H1 (cell line): ENCODE measurements around the gene CABP4. TPM values are rescaled to one million over a fixed set of nuclear protein-coding genes. Genes with fewer than 3 reads are reported as not detected.

Experiments
- BRCA1 ChIP-seq: IDR thresholded peaks from 2 replicates; pipeline ENCODE4 v1.6.1; 2012; ENCODE audit warnings: low read depth, low read length, improper control_type of control experiment
- CBX5 ChIP-seq: fragments of 300-800, 300-1000 bp; sonication (generic); IDR thresholded peaks from 2 replicates; pipeline ENCODE4 v1.7.1; 2016; ENCODE audit warnings: antibody characterized with exemption, low read length, low read depth
- CHD2 ChIP-seq: IDR thresholded peaks from 2 replicates; pipeline ENCODE4 v1.6.1; 2012; ENCODE audit warnings: low read length, improper control_type of control experiment
- CTBP2 ChIP-seq: IDR thresholded peaks from 2 replicates; pipeline ENCODE4 v1.7.0; 2011; ENCODE audit warnings: borderline replicate concordance, mild to moderate bottlenecking, moderate library complexity, mixed read lengths, low read length; ENCODE audit not compliant: insufficient read depth, insufficient read length
- EP300 ChIP-seq, 2 experiments: IDR thresholded peaks; 1 replicate in 1 of 2; 2 replicates in 1 of 2; pipeline ENCODE4 v1.6.1; 2011 to 2012; ENCODE audit warnings: low read depth in 2 of 2, low read length in 2 of 2, mild to moderate bottlenecking in 2 of 2, borderline replicate concordance in 1 of 2, inconsistent platforms in 1 of 2, moderate library complexity in 1 of 2
- KDM1A ChIP-seq: fragments of 200-600, 300-600 bp; sonication (generic); IDR thresholded peaks from 2 replicates; pipeline ENCODE4 v1.7.1; 2016; ENCODE audit warnings: mild to moderate bottlenecking, low read length, borderline replicate concordance
- SRF ChIP-seq: IDR thresholded peaks from 2 replicates; pipeline ENCODE4 v1.6.1; 2011; ENCODE audit warnings: mild to moderate bottlenecking, low read depth, low read length, moderate library complexity
- TAF1 ChIP-seq: IDR thresholded peaks from 2 replicates; pipeline ENCODE4 v1.6.1; 2011; ENCODE audit warnings: mild to moderate bottlenecking, low read depth, low read length
- TAF7 ChIP-seq: optimal IDR thresholded peaks from 2 replicates; pipeline ENCODE3; 2011; ENCODE audit warnings: low read depth, mild to moderate bottlenecking, inconsistent platforms, low read length, moderate library complexity, borderline replicate concordance
- TCF12 ChIP-seq: IDR thresholded peaks from 2 replicates; pipeline ENCODE4 v1.6.1; 2011; ENCODE audit warnings: low read depth, mild to moderate bottlenecking, low read length
- polyA plus RNA-seq, 7 experiments: library from polyadenylated mRNA; depleted of rRNA in 3 of 7; stranded (reverse) in 5 of 7; unstranded in 2 of 7; fragments of >200 nt in 5 of 7; fragments of 200-250 nt in 2 of 7; gene quantifications; 1 replicate in 5 of 7; 2 replicates in 1 of 7; 4 replicates in 1 of 7; pipeline versions ENCODE4 v1.2.1 to v1.2.3, GENCODE V29; 2011 to 2013; ENCODE audit warnings: missing spikeins in 2 of 7, mixed read lengths in 2 of 7
- total RNA-seq: library from RNA; stranded (reverse); fragmentation: NEBNext Ultra II Directional; extraction: Animal tissue kit (Norgen Biotek cat#: 25700); gene quantifications from 2 replicates; pipeline ENCODE4 v1.2.1, GENCODE V29; 2021
- TF ChIP-seq, protein P1 (sequence below): fragments of 300-600 bp; sonication (generic); IDR thresholded peaks from 2 replicates; pipeline ENCODE4 v1.7.1; 2012; ENCODE audit warnings: low read length, moderate library complexity, mild to moderate bottlenecking, inconsistent platforms; ENCODE audit not compliant: insufficient replicate concordance

The CABP4 gene
- total and polyA plus RNA-seq, 2 of the 8 experiments (the other 6 are each of a cell fraction or from before 2014, with no cell fraction given), result not detected

DNA sequence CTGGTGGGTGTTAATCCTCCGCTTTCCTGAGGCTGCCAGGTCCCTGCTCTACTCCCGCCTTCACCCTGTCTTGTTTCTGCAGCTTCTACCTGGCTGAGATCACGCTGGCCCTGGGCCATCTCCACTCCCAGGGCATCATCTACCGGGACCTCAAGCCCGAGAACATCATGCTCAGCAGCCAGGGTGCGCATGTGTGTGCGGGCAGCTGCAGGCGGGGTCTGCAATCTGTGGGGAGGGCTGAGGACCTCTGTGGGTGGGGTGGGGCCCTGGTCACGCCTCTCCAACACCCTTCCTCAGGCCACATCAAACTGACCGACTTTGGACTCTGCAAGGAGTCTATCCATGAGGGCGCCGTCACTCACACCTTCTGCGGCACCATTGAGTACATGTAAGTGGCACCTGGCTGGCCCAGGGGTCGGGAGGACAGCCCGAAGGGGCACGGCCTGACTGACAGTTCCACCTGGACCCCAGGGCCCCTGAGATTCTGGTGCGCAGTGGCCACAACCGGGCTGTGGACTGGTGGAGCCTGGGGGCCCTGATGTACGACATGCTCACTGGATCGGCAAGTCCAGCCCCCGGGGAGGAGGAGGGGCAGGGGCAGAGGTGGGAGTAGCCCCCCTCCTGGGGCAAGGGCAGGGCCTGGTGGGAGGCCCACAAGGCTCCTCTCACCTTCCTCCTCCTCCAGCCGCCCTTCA is 22.4 kb upstream of the CABP4 start (continued):
- TF ChIP-seq, protein P1, sequence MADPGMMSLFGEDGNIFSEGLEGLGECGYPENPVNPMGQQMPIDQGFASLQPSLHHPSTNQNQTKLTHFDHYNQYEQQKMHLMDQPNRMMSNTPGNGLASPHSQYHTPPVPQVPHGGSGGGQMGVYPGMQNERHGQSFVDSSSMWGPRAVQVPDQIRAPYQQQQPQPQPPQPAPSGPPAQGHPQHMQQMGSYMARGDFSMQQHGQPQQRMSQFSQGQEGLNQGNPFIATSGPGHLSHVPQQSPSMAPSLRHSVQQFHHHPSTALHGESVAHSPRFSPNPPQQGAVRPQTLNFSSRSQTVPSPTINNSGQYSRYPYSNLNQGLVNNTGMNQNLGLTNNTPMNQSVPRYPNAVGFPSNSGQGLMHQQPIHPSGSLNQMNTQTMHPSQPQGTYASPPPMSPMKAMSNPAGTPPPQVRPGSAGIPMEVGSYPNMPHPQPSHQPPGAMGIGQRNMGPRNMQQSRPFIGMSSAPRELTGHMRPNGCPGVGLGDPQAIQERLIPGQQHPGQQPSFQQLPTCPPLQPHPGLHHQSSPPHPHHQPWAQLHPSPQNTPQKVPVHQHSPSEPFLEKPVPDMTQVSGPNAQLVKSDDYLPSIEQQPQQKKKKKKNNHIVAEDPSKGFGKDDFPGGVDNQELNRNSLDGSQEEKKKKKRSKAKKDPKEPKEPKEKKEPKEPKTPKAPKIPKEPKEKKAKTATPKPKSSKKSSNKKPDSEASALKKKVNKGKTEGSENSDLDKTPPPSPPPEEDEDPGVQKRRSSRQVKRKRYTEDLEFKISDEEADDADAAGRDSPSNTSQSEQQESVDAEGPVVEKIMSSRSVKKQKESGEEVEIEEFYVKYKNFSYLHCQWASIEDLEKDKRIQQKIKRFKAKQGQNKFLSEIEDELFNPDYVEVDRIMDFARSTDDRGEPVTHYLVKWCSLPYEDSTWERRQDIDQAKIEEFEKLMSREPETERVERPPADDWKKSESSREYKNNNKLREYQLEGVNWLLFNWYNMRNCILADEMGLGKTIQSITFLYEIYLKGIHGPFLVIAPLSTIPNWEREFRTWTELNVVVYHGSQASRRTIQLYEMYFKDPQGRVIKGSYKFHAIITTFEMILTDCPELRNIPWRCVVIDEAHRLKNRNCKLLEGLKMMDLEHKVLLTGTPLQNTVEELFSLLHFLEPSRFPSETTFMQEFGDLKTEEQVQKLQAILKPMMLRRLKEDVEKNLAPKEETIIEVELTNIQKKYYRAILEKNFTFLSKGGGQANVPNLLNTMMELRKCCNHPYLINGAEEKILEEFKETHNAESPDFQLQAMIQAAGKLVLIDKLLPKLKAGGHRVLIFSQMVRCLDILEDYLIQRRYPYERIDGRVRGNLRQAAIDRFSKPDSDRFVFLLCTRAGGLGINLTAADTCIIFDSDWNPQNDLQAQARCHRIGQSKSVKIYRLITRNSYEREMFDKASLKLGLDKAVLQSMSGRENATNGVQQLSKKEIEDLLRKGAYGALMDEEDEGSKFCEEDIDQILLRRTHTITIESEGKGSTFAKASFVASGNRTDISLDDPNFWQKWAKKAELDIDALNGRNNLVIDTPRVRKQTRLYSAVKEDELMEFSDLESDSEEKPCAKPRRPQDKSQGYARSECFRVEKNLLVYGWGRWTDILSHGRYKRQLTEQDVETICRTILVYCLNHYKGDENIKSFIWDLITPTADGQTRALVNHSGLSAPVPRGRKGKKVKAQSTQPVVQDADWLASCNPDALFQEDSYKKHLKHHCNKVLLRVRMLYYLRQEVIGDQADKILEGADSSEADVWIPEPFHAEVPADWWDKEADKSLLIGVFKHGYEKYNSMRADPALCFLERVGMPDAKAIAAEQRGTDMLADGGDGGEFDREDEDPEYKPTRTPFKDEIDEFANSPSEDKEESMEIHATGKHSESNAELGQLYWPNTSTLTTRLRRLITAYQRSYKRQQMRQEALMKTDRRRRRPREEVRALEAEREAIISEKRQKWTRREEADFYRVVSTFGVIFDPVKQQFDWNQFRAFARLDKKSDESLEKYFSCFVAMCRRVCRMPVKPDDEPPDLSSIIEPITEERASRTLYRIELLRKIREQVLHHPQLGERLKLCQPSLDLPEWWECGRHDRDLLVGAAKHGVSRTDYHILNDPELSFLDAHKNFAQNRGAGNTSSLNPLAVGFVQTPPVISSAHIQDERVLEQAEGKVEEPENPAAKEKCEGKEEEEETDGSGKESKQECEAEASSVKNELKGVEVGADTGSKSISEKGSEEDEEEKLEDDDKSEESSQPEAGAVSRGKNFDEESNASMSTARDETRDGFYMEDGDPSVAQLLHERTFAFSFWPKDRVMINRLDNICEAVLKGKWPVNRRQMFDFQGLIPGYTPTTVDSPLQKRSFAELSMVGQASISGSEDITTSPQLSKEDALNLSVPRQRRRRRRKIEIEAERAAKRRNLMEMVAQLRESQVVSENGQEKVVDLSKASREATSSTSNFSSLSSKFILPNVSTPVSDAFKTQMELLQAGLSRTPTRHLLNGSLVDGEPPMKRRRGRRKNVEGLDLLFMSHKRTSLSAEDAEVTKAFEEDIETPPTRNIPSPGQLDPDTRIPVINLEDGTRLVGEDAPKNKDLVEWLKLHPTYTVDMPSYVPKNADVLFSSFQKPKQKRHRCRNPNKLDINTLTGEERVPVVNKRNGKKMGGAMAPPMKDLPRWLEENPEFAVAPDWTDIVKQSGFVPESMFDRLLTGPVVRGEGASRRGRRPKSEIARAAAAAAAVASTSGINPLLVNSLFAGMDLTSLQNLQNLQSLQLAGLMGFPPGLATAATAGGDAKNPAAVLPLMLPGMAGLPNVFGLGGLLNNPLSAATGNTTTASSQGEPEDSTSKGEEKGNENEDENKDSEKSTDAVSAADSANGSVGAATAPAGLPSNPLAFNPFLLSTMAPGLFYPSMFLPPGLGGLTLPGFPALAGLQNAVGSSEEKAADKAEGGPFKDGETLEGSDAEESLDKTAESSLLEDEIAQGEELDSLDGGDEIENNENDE, result no peak
- TF ChIP-seq CTBP2, result no peak
- no peak for TF ChIP-seq TAF1
- TF ChIP-seq EP300 (IDR thresholded peaks at IDR 0.05; ENCODE audit: borderline replicate concordance in 1 of 2, low read depth in 2 of 2, low read length in 2 of 2), result no peak
- no peak for TF ChIP-seq TAF7
- TF ChIP-seq BRCA1, result no peak
- no peak for TF ChIP-seq TCF12
- no peak for TF ChIP-seq CHD2
- no peak for TF ChIP-seq KDM1A
- TF ChIP-seq SRF, result no peak
- TF ChIP-seq CBX5, result no peak
